Neural progenitor cell (in vitro differentiated cells): ENCODE measurements around the gene C9orf72.

Source experiments
- CTCF ChIP-seq: fragments of 200-600 bp; sonication (generic); IDR thresholded peaks from 2 replicates; pipeline ENCODE4 v1.5.1; 2017; ENCODE audit warnings: antibody characterized with exemption, mild to moderate bottlenecking
- EZH2phosphoT487 ChIP-seq: fragments of 200-600 bp; sonication (generic); IDR thresholded peaks from 2 replicates; pipeline ENCODE4 v1.6.1; 2017; ENCODE audit warnings: antibody characterized with exemption

GRCh38 chr9:27600256-27600655, 27.0 kb upstream of the C9orf72 start:
- TF ChIP-seq CTCF = no peak
- no peak for TF ChIP-seq EZH2phosphoT487
